GM19238 (cell line): ENCODE results near the gene RRAS2.
"Not testable (repeated sequence)": the region's sequence is repeated elsewhere in the genome, so short reads cannot be mapped to it uniquely, and the experiment has no call there.

ENCODE experiments used
- DNase-seq: peaks from one replicate; pipeline ENCODE4 v3.0.0; 2011; ENCODE audit warnings: low spot score; ENCODE audit not compliant: insufficient read length

Gene RRAS2

DNA sequence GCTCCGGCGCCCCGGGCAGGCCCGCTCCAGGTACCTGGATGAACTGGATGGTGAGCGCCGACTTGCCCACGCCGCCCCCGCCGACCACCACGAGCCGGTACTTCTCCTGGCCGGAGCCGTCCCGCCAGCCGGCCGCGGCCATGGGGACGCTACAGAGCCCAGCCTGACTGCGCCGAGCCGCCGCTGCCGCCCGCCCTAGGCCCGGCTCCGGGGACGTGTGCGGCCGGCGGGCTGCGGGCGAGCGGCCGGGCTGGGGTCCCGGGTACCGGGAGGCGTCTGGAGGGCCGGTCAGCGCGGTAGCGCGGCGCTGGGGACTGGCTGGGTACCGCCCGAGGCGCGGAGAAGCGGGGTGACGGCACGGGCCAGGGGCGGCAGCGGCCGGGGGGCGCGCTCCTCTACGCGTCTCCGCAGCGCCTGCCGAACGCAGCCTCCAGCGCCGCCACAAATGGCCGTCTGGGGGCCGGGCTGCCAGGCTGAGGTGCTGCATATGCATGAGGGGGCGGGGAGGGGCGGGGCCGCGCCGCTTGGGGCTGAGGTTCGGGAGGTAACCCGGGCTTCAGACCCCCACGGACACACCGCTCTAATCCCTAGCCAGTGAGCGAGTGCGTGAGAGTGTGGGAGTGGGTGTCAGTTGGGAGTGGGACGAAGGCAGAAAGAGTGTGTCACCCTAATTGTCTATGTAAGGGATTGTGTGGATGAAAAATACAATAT lies at the start of gene RRAS2:
Gene RRAS2, minus strand, starts transcription at position 455 of the 711 bp plus-strand sequence. Its CDS starts 313 bp downstream, at position 142.
- DNase-seq: peak; percentile 78

GRCh38 chr11:14408612-14409011 lies 49.6 kb upstream of the RRAS2 start:
- no peak for DNase-seq

DNA sequence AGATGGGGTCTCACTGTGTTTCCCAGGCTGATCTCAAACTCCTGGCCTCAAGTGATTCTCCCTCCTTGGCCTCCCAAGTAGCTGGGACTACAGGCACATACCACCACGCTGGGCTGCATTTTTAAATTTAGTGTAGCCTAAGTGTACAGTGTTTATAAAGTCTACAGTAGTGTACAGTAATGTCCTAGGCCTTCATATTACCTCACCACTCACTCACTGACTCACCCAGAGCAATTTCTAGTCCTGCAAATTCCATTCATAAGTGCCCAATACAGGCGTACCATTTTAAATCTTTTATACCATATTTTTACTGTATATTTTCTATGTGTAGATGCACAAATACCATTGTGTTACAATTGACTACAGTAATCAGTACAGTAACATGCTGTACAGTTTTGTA lies 47.1 kb upstream of the RRAS2 start:
- DNase-seq: not testable (repeated sequence)

- not testable (repeated sequence) for DNase-seq
Observed at GRCh38 chr11:14403528-14403927, 44.5 kb upstream of the RRAS2 start.

GRCh38 chr11:14399087-14399486 lies 40.1 kb upstream of the RRAS2 start:
- DNase-seq: no peak

DNA sequence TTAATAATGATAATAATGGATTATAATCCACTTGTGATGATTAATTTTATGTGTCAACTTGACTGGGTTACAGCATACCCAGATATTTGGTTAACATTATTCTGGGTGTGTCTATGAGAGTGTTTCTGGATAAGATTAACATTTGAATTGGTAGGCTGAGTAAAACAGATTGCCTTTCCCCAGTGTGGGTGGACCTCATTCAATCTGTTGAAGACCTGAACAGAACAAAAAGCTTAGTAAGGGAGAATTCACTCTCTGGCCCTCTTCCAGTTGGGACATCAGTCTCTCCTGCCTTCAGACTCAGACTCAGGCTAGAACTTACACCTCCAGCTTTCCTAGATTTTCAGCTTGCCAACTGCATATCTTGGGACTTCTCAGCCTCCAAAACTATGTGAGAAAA lies 37.3 kb upstream of the RRAS2 start:
- DNase-seq: no peak

DNA sequence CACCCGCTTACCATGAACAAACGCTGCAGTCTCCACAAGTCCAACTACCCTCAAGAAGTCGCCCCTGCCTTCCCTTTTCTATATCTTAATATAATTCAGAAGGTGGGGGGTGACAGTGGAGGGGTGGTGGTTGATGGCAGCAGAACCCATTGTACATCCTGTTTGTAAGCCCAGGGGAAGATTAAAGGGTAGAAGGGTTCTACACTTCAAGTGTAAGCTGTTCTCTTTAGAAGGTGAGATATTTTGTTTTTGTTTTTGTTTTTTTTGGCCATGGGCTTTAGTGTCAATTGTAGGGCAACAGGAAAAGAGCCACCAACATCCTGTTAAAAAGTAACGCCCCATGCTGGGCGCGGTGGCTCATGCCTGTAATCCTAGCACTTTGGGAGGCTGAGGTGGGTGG lies 34.9 kb upstream of the RRAS2 start:
- no peak for DNase-seq

GRCh38 chr11:14393129-14393528 lies 34.1 kb upstream of the RRAS2 start:
- DNase-seq: no peak

DNA sequence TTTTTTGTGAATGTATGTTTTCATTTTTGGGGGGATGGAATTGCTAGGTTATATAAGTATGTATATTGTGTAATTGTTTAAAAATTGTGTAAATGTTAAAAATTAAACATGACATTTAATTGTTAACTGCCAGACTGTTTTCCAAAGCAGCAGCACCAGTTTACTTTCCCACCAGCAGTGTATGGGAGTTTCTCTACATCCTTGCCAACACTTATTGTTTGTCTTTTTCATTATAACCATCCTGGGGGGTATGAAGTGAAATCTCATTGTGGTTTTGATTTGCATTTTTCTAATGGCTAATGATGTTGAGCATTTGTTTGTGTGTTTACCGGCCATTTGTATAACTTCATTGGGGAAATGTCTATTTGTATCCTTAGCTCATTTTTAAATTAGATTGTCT lies 31.7 kb upstream of the RRAS2 start:
- DNase-seq: no peak

DNA sequence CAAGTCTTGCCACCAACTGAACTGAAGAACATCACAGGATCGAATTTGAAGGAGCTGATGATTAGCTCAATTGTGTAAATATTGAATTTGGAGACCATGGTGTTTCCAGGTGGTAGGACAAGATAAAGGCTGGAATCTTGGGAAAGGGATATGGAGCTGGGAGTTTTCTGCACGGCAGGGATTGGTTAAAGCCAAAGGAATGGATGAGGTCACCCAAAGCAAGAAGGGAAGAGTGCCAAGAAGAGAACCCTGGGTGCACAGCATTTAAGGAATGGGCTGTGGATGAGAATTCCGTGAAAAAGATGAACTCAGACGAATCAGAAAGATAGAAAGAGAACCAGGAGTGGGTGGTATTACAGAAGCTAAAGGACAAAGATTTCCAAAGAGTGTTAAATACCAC lies 29.4 kb upstream of the RRAS2 start:
- no peak for DNase-seq

DNA sequence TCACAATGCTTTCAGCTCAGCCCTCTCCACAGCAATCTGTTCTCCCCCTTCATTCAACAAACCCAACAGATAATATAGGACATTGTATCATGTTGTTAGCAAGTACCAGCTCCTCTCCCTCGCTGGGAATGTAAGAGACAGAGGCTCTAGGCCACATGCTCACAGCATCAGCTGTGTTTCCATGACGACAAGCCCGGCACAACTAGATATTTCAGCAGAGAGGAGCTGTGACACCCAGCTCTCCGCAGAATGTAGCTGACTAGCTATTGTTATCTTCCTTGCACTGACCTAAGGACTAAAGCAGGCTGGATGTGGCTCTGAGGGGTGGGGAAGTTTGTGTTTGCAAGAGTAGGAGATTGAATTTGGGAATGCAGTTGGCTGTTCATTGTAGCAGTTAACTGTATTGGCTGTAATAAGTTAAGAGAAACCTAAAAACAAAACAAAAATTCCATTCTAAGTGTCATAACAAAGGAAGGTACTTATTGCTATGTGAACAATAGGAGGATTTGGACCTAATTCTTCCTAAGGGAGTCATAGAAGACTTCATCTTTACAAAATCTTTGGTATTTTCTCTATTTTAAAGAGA lies 28.0 kb upstream of the RRAS2 start:
- no peak for DNase-seq

GRCh38 chr11:14386081-14386480 lies 27.1 kb upstream of the RRAS2 start:
- DNase-seq: no peak

DNA sequence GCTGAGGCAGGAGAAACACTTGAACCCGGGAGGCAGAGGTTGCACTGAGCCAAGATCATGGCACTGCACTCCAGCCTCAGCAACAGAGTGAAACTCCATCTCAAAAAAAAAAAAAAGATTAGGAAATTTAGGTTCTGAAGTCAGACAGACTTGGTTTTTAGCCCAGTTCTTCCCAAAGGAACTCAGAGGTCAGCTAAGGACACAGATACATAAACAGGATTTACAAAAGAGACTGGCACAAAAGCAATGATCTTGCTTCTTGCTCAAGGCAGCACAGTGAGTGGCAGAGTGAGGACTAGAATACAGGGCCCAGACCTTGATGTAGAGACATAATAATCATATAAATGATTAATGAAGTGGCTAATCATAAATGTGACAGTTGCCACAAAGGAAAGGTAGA lies 25.4 kb upstream of the RRAS2 start:
- no peak for DNase-seq

GRCh38 chr11:14381968-14382367 lies 23.0 kb upstream of the RRAS2 start:
- DNase-seq: no peak

DNA sequence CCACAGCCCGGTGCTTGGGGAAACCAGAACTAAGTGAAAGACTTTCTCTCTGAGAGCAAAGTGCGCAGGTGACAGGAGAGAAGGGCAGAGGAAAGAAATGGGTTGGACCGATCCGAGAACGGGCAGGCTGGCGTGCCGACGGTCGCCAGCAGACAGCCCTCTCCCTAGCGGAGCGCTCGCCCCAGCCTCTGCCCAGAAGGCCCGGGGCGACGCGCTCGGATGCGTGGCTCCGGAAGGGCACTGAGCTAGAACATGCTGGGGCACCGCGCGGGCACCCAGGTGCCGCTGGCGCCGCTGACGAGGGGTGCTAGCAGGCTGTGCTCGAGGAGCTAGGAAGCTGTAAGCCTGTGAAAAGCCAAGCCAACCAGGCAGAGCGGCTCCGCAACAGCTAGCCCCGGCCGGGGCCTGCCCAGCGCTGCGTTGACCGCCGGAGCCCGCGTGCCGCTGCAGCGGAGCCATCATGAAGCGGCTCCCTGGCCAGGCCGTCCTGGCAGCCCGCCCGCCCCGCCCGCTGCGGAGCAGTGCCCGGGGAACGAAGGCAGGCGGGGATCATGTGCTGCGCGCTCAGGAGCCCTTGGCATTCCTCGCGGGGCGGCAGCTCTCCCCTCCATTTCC lies 22.1 kb upstream of the RRAS2 start:
- DNase-seq: peak; percentile 10

- no peak for DNase-seq
Observed at GRCh38 chr11:14380125-14380936, 21.3 kb upstream of the RRAS2 start.

DNA sequence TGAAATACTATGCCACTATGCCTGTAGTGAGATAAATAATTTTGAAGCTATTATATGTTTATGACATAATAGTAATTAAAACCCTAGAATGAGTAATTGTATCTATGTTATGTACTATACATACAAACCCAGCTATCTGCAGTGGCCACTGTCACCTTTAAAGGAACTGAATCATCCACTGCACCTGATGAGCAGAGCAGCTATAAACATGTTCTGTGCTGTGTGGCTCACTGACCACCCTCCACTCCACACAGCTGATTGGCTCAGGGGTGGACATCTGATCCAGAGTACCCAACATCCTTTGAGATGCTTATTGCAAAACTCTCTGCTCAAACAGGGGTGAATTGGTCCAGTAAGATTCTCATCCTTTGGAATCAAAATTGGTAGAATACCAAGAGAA lies 19.2 kb upstream of the RRAS2 start:
- no peak for DNase-seq

DNA sequence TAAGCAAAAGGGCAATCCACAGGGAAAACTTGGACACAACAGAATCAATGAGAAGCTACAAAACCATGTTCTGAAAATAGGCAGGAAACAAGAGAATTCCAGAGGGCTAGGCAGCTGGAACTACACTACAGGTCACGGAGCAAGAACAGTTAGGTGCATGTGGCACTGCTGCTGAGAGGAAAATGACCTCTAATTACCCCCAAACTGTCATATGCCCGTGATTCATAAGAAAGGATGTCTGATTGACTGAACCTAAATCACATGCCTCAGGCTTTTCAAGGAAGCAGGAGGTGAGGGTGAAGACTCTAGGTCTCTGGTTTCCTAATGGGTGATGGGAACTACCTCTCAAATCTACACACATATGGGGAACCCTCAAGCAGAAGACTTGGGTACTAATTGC lies 17.9 kb upstream of the RRAS2 start:
- no peak for DNase-seq

- DNase-seq: no peak
Observed at GRCh38 chr11:14374922-14375830, 16.2 kb upstream of the RRAS2 start.

GRCh38 chr11:14373941-14374646 lies 15.1 kb upstream of the RRAS2 start:
- DNase-seq: no peak
